Bronchial epithelial cell (primary cell): ENCODE results near the gene PTGES2. TPM values are rescaled to one million over a fixed set of nuclear protein-coding genes. Genes with fewer than 3 reads are reported as not detected.

Source experiments
- DNase-seq: peaks from one replicate; pipeline ENCODE4 v3.0.0-alpha.2; 2010; ENCODE audit warnings: low read depth
- FAIRE-seq: peaks from 2 replicates; lab custom pipeline; 2011; peaks lifted over from hg19 to GRCh38; lab: Jason Lieb, UNC
- H3K27me3 ChIP-seq: 2 replicates; pipeline ENCODE4 v1.5.1; 2011; ENCODE audit warnings: low read length; ENCODE audit not compliant: control insufficient read depth, insufficient read depth
- H3K36me3 ChIP-seq: 2 replicates; pipeline ENCODE4 v1.5.1; 2011; ENCODE audit warnings: low read length; ENCODE audit not compliant: control insufficient read depth, insufficient read depth
- H3K4me3 ChIP-seq: 2 replicates; pipeline ENCODE4 v1.5.1; 2011; ENCODE audit warnings: mild to moderate bottlenecking, low read depth, low read length, control low read depth
- CTCF ChIP-seq: IDR thresholded peaks from 2 replicates; pipeline ENCODE4 v1.5.1; 2011; ENCODE audit warnings: mild to moderate bottlenecking, moderate library complexity, low read length, control low read depth, inconsistent platforms; ENCODE audit not compliant: insufficient read depth, severe bottlenecking
- total RNA-seq: library from RNA; depleted of rRNA; stranded (reverse); fragments of >200 nt; gene quantifications from 2 replicates; pipeline ENCODE4 v1.2.1, GENCODE V29; 2014

PTGES2 gene
- total RNA-seq, 1 donor from 2014 or later = 130 TPM

DNA sequence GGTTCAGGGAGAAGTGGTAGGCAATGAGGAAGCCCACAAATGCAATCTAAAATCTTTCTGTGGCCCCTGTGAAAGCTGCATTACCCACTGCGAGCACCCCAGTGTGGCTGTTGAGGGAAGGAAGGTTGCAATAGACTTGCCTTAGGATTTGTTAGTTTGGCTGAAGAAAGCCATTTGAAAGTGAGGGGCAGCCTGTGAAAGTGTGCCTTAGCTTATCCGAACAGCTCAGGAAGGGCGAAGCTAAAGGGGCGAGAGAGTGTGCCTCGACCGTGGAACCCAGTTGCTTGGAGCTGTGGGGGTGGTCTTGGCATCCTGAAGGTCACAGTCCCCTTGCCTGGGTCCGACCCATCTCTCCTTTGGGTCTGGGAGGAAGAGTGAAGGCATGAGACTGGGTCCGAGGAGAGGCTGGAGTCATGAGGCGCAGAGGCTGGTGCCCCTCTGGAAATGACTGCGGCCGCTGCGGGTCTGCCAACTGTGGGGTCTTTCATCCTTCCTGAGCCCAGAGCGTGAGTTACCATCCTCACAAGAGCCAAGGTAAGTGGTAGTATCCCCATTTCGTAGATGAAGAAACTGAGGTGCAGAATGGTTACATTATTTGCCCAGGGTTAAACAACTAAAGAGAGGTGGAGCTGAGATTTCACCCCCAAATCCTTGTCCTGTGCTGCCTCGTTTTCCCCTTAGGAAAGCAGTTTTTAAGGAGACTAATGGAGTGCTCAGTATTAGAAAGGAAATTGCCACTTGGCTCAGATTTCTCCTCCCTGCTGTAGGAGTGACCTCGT, 35.1 kb downstream of the PTGES2 start:
- Histone ChIP-seq H3K27me3 (no peaks in the 10 kb centered on the region), H3K4me3 (no peak overlapping the region), H3K36me3 (no peaks in the 10 kb centered on the region)
- no peak for FAIRE-seq
- no peak for DNase-seq
- TF ChIP-seq CTCF = no peak

DNA sequence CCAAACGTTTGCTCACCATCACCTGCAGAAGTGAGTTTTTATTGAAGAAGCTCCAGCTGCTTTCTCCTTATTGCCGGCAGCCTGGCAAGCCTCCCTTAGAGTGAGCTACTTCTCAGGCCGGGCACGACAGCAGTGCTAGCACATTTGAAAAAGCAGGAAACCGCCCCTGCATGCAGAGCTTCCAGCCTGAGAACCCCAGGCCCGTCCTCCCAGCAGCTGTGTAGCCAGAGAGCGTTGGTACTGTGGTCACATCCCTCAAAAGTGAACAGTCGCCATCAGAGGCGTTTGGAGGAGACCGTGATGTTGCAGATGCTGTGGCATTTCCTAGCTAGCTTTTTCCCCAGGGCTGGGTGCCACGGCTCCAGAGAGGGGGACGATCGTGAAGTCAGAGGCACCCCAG, 36.0 kb downstream of the PTGES2 start:
- TF ChIP-seq CTCF = no peak
- H3K27me3 ChIP-seq = no peaks in the 10 kb centered on the region
- FAIRE-seq (no peak), DNase-seq (no peak)
- no peak overlapping the region for H3K4me3 ChIP-seq
- no peaks in the 10 kb centered on the region for H3K36me3 ChIP-seq

DNA sequence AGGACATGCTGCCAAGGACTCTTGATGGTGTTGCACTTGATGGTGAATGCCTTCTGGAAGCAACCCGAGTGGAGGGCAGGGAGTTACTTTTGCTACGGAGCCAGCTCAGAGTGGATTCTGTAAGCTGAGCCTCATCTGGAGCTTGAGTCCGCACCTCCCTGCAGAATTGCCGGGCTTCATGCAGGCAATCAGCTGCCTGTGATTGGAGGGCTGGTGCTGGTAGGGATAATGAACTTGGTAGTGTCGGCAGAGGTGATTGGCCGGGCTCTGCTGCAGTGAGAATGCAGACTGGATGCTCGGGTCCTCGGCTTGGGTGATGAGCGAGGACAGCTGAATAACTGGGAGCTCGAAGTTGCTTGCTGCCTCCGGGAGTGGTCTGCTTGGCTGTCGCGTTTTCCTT, 36.4 kb downstream of the PTGES2 start:
- H3K36me3 ChIP-seq = no peaks in the 10 kb centered on the region
- DNase-seq (no peak), FAIRE-seq (no peak)
- no peaks in the 10 kb centered on the region for H3K27me3 ChIP-seq
- TF ChIP-seq CTCF = no peak
- H3K4me3 ChIP-seq = no peak overlapping the region

DNA sequence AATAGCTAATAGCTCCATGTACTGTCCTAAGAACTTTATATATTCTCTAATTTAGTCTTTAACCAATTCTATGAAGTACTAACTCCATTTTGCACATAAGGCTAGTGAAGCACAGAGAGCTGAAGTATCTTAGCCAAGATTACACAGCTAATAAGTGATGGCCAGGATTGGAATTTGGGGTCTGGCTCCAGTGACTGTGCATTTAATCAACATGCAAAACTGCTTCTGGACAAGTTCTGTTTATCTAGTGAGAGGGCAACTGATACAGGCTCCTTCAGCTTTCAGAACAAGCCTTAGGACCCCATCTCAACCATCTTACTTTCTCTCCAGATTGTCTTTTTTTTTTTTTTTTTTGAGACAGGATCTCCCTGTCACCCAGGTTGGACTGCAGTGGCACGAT, 38.2 kb downstream of the PTGES2 start:
- DNase-seq (no peak), FAIRE-seq (no peak)
- TF ChIP-seq CTCF = no peak
- Histone ChIP-seq H3K36me3 (no peaks in the 10 kb centered on the region), H3K4me3 (no peak overlapping the region), H3K27me3 (no peaks in the 10 kb centered on the region)

GRCh38 chr9:128088253-128088945, 39.1 kb downstream of the PTGES2 start:
- no peak for TF ChIP-seq CTCF
- H3K36me3 ChIP-seq = no peaks in the 10 kb centered on the region
- no peak for FAIRE-seq
- no peak for DNase-seq
- no peaks in the 10 kb centered on the region for H3K27me3 ChIP-seq
- no peak overlapping the region for H3K4me3 ChIP-seq
